ENCODE results near the gene SPTB.

The SPTB gene

GRCh38 chr14:64920465-64920864 lies 40.8 kb upstream of the SPTB start:
- H3K79me2 ChIP-seq (ENCODE audit: insufficient read depth, low read length): peaks cover 89% of the 10 kb centered on the region
- DNase-seq: no peak
- peaks cover 17% of the 10 kb centered on the region for H3K4me1 ChIP-seq (ENCODE audit: insufficient read depth, low read length)
- no peak for ATAC-seq (ENCODE audit: insufficient read depth, low read depth)
- no peak overlapping the region; the same call in 1 of the 2 replicates for H3K27ac ChIP-seq (ENCODE audit: low read length)
- no peak overlapping the region for H3K4me3 ChIP-seq (ENCODE audit: low read depth in 1 of 2, low read length in 2 of 2)
- H3K4me2 ChIP-seq (ENCODE audit: insufficient read depth, low read length): no peak overlapping the region
- peaks cover 16% of the 10 kb centered on the region; the same call in 1 of the 2 replicates for H4K20me1 ChIP-seq (ENCODE audit: insufficient read depth, low read length)
- H3K36me3 ChIP-seq (ENCODE audit: insufficient read depth, low read length): peaks cover 23% of the 10 kb centered on the region
- H2AFZ ChIP-seq (ENCODE audit: low read depth, low read length): no peak overlapping the region
- no peak overlapping the region for H3K9ac ChIP-seq (ENCODE audit: low read depth, low read length)
- H3K9me3 ChIP-seq (ENCODE audit: insufficient read depth, low read length, severe bottlenecking): no peaks in the 10 kb centered on the region
- no peaks in the 10 kb centered on the region for H3K27me3 ChIP-seq (ENCODE audit: insufficient read depth, low read length, poor library complexity)
- TF ChIP-seq EZH2 (IDR thresholded peaks at IDR 0.05; ENCODE audit: borderline replicate concordance, low read depth, low read length, severe bottlenecking) (no peak), CTCF (IDR thresholded peaks at IDR 0.05; ENCODE audit: borderline replicate concordance, extremely low read depth, low read length, poor library complexity, severe bottlenecking) (no peak)

- Histone ChIP-seq H3K9me3 (ENCODE audit: insufficient read depth, low read length, severe bottlenecking) (no peaks in the 10 kb centered on the region), H3K4me3 (ENCODE audit: low read depth in 1 of 2, low read length in 2 of 2) (no peak overlapping the region), H3K27me3 (ENCODE audit: insufficient read depth, low read length, poor library complexity) (no peaks in the 10 kb centered on the region), H3K79me2 (ENCODE audit: insufficient read depth, low read length) (peaks cover 90% of the 10 kb centered on the region), H3K36me3 (ENCODE audit: insufficient read depth, low read length) (peaks cover 14% of the 10 kb centered on the region), H3K4me2 (ENCODE audit: insufficient read depth, low read length) (no peak overlapping the region), H3K9ac (ENCODE audit: low read depth, low read length) (no peak overlapping the region), H3K4me1 (ENCODE audit: insufficient read depth, low read length) (peaks cover 21% of the 10 kb centered on the region), H3K27ac (ENCODE audit: low read length) (no peak overlapping the region), H2AFZ (ENCODE audit: low read depth, low read length) (no peak overlapping the region), H4K20me1 (ENCODE audit: insufficient read depth, low read length) (peaks cover 23% of the 10 kb centered on the region; the same call in 1 of the 2 replicates)
- DNase-seq (no peak), ATAC-seq (ENCODE audit: insufficient read depth, low read depth) (no peak)
- TF ChIP-seq EZH2 (IDR thresholded peaks at IDR 0.05; ENCODE audit: borderline replicate concordance, low read depth, low read length, severe bottlenecking): no peak
- TF ChIP-seq CTCF (IDR thresholded peaks at IDR 0.05; ENCODE audit: borderline replicate concordance, extremely low read depth, low read length, poor library complexity, severe bottlenecking): no peak
Observed at GRCh38 chr14:64919618-64920017, 39.9 kb upstream of the SPTB start.

GRCh38 chr14:64919215-64919614 lies 39.5 kb upstream of the SPTB start:
- DNase-seq: no peak
- no peak overlapping the region for H2AFZ ChIP-seq (ENCODE audit: low read depth, low read length)
- peaks cover 23% of the 10 kb centered on the region; the same call in 1 of the 2 replicates for H4K20me1 ChIP-seq (ENCODE audit: insufficient read depth, low read length)
- no peaks in the 10 kb centered on the region for H3K27me3 ChIP-seq (ENCODE audit: insufficient read depth, low read length, poor library complexity)
- no peak overlapping the region for H3K4me3 ChIP-seq (ENCODE audit: low read depth in 1 of 2, low read length in 2 of 2)
- H3K4me2 ChIP-seq (ENCODE audit: insufficient read depth, low read length): no peak overlapping the region
- H3K9me3 ChIP-seq (ENCODE audit: insufficient read depth, low read length, severe bottlenecking): no peaks in the 10 kb centered on the region
- no peak overlapping the region for H3K9ac ChIP-seq (ENCODE audit: low read depth, low read length)
- TF ChIP-seq EZH2 (IDR thresholded peaks at IDR 0.05; ENCODE audit: borderline replicate concordance, low read depth, low read length, severe bottlenecking) (no peak), CTCF (IDR thresholded peaks at IDR 0.05; ENCODE audit: borderline replicate concordance, extremely low read depth, low read length, poor library complexity, severe bottlenecking) (no peak)
- peaks cover 10% of the 10 kb centered on the region for H3K36me3 ChIP-seq (ENCODE audit: insufficient read depth, low read length)
- no peak for ATAC-seq (ENCODE audit: insufficient read depth, low read depth)
- no peak overlapping the region for H3K27ac ChIP-seq (ENCODE audit: low read length)
- H3K4me1 ChIP-seq (ENCODE audit: insufficient read depth, low read length): peaks cover 21% of the 10 kb centered on the region
- peaks cover 91% of the 10 kb centered on the region for H3K79me2 ChIP-seq (ENCODE audit: insufficient read depth, low read length)

- no peak for DNase-seq
- H3K27me3 ChIP-seq (ENCODE audit: insufficient read depth, low read length, poor library complexity): no peaks in the 10 kb centered on the region
- no peak overlapping the region for H3K9ac ChIP-seq (ENCODE audit: low read depth, low read length)
- no peak overlapping the region for H3K4me3 ChIP-seq (ENCODE audit: low read depth in 1 of 2, low read length in 2 of 2)
- peaks cover 85% of the 10 kb centered on the region for H3K79me2 ChIP-seq (ENCODE audit: insufficient read depth, low read length)
- no peak overlapping the region for H3K4me2 ChIP-seq (ENCODE audit: insufficient read depth, low read length)
- H3K36me3 ChIP-seq (ENCODE audit: insufficient read depth, low read length): peaks cover 4% of the 10 kb centered on the region
- H2AFZ ChIP-seq (ENCODE audit: low read depth, low read length): no peak overlapping the region
- no peak for ATAC-seq (ENCODE audit: insufficient read depth, low read depth)
- H3K9me3 ChIP-seq (ENCODE audit: insufficient read depth, low read length, severe bottlenecking): no peaks in the 10 kb centered on the region
- H3K27ac ChIP-seq (ENCODE audit: low read length): no peak overlapping the region
- H3K4me1 ChIP-seq (ENCODE audit: insufficient read depth, low read length): peaks cover 27% of the 10 kb centered on the region
- no peak for TF ChIP-seq EZH2 (IDR thresholded peaks at IDR 0.05; ENCODE audit: borderline replicate concordance, low read depth, low read length, severe bottlenecking)
- no peak for TF ChIP-seq CTCF (IDR thresholded peaks at IDR 0.05; ENCODE audit: borderline replicate concordance, extremely low read depth, low read length, poor library complexity, severe bottlenecking)
- peaks cover 23% of the 10 kb centered on the region; the same call in 1 of the 2 replicates for H4K20me1 ChIP-seq (ENCODE audit: insufficient read depth, low read length)
Observed at GRCh38 chr14:64918216-64918615, 38.5 kb upstream of the SPTB start.

Data from DND-41 (cell line).